Activated T-cell treated with anti-CD3 and anti-CD28 coated beads for 24 hours (primary cell): ENCODE data around the gene IBSP.

Experiments used
- DNase-seq: peaks from one replicate; pipeline ENCODE4 v3.0.0-alpha.2; 2020; ENCODE audit warnings: low read depth

Gene IBSP

DNA sequence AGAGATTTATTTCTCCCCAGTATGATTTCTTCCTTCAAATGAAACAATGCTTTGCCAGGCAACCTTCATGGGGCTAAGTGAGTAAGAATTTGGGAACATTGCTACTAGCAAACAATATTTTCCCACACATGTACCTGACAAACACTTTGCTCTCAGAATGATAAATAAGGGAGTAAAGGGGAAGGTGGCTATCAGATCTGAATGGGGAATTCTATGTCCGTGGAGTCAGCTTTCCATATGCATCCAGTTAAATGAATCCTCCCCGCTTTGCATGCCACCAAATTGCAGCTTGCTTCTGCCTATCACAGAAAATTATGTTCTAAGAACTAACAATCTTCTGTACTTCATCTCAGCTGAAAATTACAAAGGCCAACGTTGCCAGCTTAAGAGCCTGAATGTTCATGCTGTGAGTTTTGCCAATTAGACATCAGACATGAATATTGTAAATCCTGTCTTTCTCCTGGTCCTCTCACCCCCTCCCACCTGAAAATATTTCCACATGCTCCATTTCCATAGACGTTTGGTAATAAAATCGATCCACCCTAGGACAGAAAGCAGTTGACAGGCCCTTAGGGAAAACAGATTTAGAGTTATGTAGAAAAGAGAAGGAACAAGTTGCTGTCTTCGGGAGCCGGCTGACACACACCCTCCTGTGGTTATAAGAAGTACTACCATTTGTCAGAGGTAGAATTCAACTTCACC lies 39.7 kb downstream of the IBSP start:
- no peak for DNase-seq

DNA sequence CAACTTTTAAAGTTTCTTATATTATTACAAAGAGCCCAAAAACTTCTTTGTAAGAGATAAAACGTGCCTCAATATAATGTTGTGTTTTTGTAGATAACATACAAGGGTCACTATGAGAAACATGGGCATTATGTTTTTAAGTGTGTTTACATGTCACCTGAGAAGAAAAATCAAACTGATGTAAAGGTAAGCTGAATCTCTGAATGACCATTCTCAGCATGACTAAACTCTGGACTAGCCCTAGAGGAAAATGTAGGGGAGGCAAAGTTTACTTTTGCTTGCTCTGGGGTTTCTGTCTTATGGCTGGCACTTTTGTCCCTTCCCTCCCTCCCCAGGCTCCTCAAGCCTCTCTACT lies 40.2 kb downstream of the IBSP start:
- DNase-seq, result no peak

DNA sequence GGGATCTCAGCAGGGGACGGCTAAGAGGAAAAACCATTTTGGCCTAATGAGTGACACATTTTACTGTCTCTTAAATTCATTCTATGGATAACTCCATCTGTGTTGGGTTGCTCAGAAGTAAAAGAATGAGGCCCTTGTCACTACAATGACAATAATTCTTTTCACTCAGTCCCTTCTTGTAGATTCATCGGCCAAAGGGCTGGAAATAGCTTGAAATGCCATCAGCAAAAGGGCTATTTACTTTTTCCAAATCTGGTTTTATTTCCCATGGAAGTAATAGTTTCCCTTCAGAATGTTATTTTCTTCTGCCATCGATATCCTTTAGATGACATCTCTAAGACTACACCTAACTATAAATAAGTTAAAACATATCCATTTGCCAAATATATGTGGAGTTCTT lies 40.8 kb downstream of the IBSP start:
- DNase-seq, result no peak

DNA sequence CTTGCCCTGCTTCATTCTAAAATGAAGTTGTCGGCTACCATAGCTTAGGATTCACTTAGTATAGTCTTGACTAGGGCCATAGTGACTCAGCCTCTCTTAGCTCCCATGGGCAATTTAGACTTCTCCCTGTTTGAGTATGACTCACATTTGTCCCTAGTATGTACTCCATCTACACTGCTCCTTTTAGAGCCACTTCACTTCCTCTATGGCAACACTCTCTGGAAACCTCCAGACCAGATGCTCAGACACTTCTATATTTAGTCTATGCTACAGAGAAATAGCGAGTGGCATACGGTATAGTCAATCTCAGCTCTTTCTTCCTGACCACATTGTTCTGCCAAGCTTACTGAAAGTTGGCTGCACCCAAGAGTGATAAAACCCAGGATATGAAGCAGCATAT lies 44.6 kb downstream of the IBSP start:
- DNase-seq, result no peak

DNA sequence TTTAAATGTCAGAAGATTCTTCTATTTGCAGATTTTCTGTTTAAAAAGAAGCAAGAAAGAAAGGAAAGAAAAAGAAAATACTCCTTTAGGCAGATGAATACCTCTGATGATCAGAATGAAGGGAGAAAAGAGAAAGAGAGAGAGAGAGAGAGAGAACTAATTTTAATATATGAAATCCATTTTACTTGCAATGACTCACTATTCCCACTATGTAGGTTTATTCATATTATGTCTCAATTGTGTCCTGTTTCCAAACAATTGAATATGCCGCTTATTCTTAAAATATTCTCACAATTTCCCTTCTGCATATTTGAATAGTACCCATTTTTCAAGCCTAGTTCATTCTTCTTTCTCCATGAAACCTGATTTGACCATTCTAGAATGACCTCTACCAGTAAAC lies 45.1 kb downstream of the IBSP start:
- DNase-seq, result no peak

DNA sequence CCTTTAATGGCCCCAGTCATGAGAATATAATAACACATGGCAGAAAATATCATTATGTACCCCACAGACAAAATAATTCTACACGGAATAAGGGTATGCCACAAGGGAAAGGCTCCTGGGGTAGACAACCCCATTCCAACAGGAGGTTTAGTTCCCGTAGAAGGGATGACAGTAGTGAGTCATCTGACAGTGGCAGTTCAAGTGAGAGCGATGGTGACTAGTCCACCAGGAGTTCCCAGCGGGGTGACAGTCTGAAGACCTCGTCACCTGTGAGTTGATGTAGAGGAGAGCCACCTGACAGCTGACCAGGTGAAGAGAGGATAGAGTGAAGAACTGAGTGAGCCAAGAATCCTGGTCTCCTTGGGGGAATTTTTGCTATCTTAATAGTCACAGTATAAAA lies 46.9 kb downstream of the IBSP start:
- DNase-seq, result no peak

DNA sequence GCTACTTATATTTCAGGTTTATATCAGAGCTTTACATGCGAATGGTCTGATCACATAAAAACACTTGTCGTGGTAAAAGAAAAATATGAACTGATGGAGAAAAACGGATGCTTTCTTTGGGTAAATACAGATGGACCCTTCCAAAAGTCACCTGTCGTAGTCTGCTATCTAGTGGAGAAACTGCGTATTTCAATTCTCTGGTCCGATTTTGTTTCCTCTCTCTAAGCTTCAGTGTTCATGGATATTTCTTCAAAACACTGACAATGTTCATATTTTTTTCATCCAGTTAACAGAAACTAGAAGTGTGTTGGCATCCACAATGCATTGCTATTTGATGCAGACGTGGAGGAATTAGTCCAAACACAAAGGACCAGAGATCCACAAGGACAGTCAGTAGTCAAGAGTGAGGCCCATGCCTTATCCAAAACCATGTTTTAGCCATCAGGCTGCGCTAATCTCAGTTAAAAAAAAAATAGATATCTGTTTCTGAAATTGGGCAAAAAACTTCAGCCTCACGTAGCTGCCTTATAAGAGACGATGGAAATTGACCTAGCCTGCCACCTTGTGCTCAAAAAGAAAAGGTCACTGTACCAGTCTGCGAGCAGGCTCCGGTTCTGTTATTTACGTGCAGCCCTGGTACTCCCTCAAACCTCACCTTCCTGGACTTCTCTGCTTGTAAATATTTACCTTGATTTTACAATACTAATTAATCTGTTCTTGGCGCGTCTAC lies 49.4 kb downstream of the IBSP start:
- DNase-seq, result peak; percentile 9

DNA sequence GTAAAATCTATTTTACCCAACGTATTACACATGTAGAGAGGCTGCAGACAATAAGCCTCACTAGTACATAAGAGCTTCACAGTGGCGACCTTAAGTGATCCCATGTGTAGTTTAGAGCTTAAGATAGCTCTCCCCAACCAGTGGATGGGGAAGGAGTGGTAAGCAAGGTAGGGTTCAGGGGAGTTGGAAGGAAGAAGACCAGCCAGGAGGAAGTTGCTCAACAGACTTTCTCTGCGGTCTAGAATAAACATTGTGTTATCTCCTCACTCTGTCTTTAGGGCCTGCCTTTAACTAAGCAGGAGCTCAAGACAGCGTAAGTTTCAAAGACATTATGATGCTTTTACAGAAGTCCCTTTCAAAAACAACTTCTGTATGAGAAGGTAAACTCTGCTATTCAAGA lies 50.3 kb downstream of the IBSP start:
- DNase-seq, result no peak

DNA sequence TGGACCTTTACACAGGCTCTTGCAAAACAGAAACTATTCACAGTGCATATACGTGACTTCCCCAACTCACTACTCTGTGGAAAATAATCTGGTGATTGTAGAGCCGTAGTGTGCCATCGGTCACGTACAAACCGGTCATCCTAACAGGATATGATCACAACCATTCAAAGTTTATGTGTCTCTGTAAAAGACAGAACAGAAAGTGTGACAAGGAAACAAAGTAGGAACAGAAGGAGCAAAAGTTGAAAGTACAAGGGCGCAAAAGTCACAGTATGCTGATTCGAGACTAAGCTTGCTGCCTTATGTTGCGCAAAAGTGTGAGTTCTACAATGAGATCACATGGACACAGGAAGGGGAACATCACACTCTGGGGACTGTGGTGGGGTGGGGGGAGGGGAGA lies 52.0 kb downstream of the IBSP start:
- no peak for DNase-seq

DNA sequence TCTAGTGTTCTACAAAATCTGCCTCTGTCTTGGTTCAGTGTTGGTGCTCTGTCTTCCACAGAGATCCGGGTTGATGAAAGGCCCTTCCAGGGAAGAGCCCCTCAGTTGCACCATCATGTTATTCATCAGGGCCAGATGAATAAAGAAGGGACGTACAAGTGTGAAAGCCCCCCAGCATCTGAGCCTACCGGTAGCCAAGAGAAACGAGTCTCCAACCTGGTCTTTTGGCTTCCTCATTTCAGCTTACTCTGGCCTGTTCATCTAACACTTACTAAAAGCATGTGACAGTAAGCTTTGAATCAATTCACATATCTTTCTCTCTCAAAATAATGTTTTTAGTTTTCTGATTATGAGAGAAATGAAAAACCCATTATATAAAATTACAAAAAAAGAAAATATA lies 52.6 kb downstream of the IBSP start:
- DNase-seq, result no peak

DNA sequence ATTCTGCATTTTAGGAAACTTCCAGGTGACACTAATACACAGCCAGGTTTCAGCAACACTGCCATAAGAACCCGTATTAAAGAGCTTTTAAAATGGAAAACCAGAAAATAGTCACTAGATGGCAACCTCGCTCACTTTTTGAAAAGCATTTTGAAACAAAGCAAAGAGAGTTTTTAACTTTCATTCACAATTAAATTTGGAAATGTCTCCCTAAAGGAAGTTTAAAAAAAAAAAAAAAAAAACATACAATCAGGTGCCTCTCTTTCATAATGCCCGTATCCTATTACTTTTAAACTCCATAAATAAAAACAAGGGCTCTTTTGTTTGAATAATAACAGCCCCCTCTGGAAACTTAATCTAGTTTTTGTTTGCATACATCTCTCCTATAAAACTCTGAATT lies 53.8 kb downstream of the IBSP start:
- DNase-seq, result no peak

DNA sequence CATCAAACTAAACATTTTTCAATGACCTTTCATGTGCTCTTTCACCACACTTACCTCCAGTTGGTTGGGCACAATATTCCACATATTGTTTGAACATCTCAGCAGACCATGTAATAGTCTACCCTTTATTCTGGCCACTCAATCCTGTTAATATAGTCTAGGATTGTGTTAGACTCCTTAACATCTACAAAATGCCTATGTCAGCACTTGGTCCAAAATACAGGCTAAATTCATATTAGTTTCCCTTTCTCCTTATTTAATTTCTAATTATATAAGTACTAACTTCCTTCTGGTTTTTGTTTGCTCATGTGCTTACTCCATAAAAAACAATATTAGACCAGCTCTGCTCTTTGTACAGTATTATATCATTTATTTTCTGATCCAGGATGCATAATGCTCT lies 54.5 kb downstream of the IBSP start:
- DNase-seq, result no peak

DNA sequence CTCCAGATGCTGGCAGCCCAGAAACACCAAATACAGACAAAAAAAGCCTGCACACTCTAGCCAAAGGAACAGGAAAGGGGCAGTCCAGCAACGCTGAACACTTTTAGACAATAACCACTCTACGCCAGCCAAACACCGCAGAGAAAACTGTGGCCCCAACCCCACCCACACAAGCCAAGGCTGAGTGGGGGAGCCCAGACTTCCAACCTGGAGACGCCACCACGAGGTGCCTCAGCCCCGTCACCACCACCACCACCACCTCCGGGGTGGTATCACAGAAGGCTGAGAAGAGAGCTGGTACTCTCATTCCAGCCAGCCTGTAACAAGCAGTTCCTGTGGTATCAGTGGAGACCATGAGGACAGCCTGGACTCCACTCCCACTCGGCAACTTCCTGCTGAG lies 56.2 kb downstream of the IBSP start:
- DNase-seq, result no peak

DNA sequence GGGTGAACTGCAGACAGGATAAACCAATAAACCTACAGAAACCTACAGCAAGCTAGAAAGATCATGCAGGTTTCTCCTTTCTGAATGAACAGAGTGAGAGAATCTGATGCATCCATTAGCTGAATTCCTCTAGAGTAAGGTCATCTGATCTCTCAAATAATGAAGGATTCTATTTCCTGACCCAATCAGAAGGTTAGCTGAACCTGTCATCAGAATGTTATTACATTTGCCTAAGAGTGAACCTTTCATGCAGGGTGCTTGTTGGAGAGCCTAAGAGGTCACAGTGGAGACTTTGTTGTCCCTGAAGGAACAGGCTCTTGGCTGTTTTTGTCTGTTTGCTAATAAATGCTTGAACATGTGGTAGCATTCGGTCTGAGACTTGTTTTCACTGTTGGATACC lies 57.5 kb downstream of the IBSP start:
- DNase-seq, result no peak

DNA sequence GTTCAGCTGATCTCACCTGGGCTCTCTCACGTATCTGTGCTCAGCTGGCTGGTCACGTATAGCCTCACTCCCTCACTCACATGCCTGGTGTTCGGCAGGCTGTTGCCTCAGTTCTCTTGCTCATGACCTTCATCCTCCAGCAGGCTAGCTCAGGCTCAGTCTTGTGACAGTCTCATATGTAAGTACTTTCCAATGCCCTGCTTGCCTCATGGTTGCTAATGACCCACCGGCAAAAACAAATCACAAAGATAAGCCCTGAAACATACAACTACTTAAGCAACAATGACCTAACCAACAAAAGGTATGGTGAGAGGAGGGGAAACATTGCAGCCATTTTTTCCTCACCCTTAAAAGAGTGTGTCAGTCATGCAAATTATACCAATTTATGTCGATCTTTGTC lies 58.4 kb downstream of the IBSP start:
- no peak for DNase-seq
